DMS114 treated with DMSO at 0.1 percent for 48 hours (cell line): Measurements from ENCODE around the gene DCAF15.
"Not testable (repeated sequence)": the region's sequence is repeated elsewhere in the genome, so short reads cannot be mapped to it uniquely, and the experiment has no call there.

ENCODE experiments used
- DNase-seq: peaks from one replicate; lab custom pipeline; 2025; ENCODE audit not compliant: unreplicated experiment; lab: John Stamatoyannopoulos, UW

Gene DCAF15

GRCh38 chr19:13959141-13959961 is 7.0 kb downstream of the DCAF15 start:
- DNase-seq = no peak

DNA sequence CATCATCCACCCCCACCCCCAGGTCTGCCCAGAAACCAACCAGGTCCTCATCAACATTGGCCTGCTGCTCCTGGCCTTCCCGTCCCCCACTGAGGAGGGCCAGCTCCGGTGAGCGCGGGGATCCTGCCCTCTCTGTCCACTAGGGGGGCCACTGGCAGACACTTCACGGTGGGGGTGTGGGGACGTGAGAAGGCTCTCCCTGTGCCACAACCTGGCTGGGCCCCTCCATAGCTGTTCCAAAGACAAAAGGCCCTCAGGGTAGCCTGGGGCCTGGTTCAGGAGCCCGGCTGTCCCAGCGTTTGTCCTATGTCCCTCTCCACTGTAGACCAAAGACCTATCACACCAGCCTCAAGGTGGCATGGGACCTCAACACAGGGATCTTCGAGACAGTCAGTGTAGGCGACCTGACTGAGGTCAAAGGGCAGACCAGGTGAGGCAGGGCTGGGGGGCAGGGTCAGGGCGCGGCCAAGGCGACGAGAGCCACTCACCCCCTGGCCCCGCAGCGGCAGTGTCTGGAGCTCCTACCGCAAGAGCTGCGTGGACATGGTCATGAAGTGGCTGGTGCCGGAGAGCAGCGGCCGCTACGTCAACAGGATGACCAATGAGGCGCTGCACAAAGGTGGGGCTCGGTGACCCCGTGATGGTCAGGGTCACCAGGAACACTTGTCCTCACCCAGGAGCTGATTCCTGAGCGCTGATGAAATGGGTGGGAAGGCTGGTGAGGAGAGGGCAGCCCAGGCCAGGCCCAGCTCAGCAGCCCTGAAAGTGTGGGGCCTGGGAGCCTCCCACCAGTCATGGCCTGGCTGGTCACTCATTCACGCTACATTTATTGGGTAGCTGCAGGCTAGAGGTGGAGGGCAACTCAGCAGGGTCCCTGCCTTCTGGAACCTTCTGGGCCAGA is 7.9 kb downstream of the DCAF15 start:
- DNase-seq = no peak

DNA sequence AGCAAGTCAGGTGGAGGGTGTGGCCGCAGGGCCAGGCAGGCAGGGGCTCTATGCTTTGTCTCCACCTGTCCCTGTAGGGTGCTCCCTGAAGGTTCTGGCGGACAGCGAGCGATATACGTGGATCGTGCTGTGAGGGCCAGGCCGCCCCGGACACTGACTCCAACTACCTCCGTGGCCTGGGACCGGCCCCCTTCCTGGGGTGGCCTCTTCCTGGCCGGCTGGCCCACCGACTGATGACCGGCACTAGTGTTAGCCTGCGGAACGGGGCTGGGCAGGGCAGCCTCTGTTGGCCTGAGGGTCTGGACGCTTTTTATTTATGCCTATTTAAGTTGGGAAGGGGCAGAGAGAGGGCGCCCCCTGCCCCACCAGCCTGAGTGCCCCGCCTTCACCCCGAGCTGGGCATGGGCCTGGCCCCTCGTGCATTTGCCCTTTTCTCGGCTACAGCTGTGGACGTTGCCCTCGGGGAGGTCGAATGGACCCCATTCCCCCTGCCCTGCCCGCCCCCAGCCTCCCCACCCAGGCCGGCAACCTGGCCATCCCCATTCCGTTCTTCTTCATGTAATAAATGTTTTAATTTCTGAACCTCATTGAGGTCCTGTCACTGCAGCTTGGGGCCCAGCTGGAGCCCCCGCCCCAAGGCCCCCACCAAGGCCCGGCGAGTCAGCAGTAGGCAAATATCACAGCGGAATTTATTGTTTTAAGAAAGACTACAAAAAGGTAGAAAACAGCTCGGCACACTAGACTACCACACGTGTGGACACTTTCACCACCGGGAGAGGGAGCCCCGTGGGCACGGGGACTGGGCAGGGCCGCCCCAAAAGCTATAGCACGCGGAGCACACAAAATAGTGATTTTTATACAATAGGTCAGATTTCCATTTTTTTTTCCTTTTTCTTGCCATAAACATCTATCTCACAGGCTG is 8.8 kb downstream of the DCAF15 start:
- no peak for DNase-seq

GRCh38 chr19:13961826-13962698 is 9.8 kb downstream of the DCAF15 start:
- no peak for DNase-seq

DNA sequence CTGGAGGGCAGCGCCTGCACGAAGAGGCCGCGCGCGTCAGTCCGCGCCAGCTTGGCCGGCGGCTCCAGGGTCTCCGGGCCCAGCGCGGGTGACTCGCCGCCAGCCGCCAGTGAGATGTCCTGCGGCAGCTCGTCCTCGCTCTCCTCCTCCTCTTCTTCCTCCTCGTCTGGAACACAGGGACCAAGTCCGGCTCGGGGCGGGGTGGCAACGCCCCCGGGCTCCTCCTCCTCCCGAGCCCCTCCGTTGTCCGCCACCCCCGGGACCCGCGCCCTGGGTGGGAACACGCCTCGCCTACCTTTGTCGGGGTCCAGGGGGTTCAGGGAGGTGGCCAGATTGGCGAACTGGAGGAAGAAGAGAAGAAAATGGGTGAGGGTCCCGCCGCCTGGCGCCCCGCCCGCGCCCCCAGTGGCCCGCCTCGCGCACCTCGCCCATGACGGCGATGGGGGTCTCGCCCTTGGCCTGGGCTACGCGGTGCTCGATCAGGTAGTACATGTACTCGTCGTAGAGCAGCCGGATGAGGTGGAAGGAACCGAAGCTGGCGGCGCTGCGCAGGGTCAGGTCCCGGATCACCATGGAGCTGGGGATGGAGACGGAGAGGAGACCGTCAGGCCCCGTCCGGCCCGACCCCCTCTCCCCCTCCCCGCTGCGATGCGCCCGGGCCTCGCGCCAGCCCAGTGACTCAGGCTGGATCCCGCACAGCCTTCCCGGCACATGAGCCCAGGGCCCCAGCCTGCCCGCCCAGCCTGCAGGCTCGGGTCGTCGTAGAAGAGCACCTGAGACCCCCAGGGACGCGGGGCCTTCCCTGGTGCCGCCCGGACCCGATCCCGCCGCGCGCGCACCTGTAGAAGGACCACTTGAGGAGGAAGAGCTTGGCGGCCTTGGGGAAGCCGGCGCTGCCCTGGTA is 10.6 kb downstream of the DCAF15 start:
- DNase-seq = no peak

DNA sequence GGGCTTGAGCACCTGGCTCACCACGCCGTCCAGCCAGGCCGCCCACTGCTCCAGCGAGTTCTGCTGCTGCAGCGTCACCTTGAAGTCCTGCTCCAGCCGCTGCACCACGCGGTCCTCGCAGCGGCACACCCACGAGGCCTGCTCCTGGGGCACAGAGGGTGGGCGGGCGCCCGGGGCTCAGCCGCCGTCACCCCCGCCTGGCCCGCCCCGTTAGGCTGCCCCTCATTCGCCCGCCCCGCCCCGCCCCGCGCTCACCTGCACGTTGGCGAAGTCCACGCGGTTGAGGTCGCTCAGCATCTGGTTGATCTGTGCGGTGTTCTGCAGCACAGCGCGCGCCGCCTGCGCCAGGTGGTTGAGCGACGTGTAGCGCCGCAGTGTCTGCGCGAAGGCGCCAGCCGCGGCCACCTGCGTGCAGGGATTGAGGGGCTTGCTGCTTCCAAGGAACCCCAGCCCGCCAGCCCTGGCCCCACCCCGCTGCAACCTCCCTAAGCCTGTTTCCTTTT is 11.3 kb downstream of the DCAF15 start:
- no peak for DNase-seq

GRCh38 chr19:13964776-13965175 is 12.5 kb downstream of the DCAF15 start:
- no peak for DNase-seq

DNA sequence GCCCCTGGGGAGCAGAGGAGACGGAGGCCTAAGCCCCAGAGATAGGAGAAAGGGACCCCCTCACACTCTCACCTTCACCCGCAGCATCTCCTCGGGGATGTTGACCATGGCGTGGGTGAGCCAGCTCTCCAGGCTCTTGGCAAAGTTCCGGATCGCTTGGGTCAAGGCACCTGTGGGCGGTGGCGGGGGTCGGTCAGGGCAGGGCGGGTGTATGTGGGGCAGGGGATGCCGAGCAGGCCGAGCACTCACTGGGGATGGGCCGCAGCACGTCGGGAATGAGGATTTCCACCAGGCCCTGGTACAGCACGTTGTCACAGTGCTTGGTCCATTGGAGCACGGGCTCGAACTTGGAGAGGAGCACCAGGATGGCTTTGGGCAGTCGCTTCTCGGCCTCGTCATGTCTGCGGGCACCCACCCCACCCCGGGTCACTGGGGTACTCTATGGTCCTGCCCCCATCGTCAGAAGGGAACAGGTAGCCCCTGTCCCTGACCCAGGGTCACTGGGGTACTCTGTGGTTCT is 13.1 kb downstream of the DCAF15 start:
- no peak for DNase-seq

- no peak for DNase-seq
Measured at GRCh38 chr19:13965926-13966683, 13.8 kb downstream of the DCAF15 start.

DNA sequence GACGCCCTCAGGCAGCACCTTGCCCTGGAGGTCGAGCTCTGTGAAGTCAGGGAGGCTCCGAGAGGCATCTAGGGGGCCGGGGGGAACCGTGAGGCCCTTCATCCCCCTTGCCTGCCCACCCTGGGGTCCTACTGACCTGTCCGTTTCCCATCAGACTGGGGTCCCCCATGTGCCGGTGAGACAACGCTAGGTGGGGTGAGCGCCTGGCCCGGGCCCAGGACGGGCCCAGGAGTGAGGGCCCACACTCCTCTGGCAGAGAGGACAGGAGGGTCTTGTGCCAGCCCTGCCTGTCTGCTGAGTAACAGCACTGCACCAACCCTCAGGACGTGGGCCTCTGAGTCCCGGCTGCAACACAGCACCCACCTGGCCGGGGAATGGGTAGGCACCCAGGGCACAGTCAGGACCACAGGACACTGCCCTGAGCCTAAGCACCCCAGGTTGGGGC is 14.4 kb downstream of the DCAF15 start:
- no peak for DNase-seq

DNA sequence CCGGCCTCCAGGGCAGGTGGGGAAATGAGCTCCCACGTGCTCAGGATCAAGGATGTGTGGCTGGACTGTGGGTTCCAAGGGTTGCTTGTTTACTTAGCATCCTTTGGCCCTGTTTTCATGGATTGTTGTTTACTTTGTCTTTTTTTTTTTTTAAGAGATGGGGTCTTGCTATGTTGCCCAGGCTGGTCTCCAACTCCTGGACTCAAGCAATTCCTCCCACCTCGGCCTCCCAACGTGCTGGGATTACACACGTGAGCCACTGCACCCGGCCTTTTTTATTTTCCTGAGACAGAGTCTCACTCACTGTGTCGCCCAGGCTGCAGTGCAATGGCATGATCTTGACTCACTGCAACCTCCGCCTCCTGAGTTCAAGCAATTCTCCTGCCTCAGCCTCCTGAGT is 14.9 kb downstream of the DCAF15 start:
- DNase-seq = not testable (repeated sequence)

GRCh38 chr19:13968383-13968935 is 16.1 kb downstream of the DCAF15 start:
- no peak for DNase-seq

GRCh38 chr19:13968999-13969398 is 16.7 kb downstream of the DCAF15 start:
- no peak for DNase-seq

GRCh38 chr19:13969897-13970296 is 17.6 kb downstream of the DCAF15 start:
- no peak for DNase-seq

- not testable (repeated sequence) for DNase-seq
Measured at GRCh38 chr19:13971868-13972267, 19.6 kb downstream of the DCAF15 start.

DNA sequence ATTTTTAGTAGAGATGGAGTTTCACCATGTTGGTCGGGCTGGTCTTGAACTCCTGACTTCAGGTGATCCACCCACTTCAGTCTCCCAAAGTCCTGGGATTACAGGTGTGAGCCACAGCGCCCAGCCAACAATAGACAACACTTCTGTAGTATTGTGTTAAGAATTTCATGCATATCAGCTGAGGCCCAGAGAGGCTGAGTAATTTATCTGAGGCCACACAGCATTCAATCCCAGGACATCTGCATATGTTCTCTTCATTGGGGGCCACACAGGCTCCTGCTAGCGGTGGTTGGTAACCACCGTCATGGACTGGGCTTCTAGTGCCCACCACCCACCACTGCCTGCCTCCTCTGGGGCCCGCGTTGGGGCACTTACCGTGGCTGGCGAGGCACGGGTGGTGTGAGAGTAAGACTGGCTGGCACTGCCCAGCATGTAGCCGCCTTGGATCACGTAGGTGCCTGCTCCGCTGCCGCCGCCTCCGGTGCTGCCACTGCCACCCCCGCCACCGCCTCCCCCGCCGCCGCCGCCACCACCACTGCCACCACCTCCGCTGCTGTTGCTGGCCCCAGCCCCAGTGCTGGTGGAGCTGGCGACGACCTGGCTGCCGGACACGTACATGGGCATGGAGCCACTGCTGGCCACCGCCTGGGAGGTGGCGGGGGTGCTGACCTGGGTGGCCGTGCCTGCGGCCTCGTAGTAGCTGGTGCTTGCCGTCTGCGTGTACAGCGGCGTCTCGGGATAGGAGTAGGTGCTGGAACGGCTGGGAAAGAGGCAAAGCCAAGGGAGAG is 20.3 kb downstream of the DCAF15 start:
- DNase-seq = no peak

DNA sequence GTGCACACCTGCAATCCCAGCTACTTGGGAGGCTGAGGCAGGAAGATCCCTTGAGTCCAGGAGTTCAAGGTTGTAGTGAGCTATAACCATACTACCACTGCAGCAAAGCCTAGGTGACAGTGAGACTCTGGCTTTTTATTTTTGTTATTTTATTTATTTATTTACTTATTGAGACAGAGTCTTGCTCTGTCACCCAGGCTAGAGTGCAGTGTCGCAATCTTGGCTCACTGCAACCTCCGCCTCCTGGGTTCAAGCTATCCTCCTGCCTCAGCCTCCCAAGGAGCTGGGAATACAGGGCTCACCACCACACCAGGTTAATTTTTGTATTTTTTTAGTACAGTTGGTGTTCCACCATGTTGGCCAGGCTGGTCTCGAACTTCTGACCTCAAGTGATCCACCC is 21.2 kb downstream of the DCAF15 start:
- not testable (repeated sequence) for DNase-seq
